ENCODE measurements around the gene PARD3.
"Not testable (repeated sequence)": the region's sequence is repeated elsewhere in the genome, so short reads cannot be mapped to it uniquely, and the experiment has no call there.

Gene PARD3

GRCh38 chr10:34800624-34801023 is 14.5 kb downstream of the PARD3 start:
- FAIRE-seq (no peak), DNase-seq (ENCODE audit: low spot score) (no peak)

GRCh38 chr10:34798654-34799053 is 16.4 kb downstream of the PARD3 start:
- FAIRE-seq: no peak
- DNase-seq (ENCODE audit: low spot score): no peak

GRCh38 chr10:34797155-34797554 is 17.9 kb downstream of the PARD3 start:
- DNase-seq (ENCODE audit: low spot score) (no peak), FAIRE-seq (no peak)

- DNase-seq (ENCODE audit: low spot score): no peak
- no peak for FAIRE-seq
Measured at GRCh38 chr10:34796133-34796532, 19.0 kb downstream of the PARD3 start.

GRCh38 chr10:34795334-34795733 is 19.8 kb downstream of the PARD3 start:
- no peak for DNase-seq (ENCODE audit: low spot score)
- no peak for FAIRE-seq

- DNase-seq (ENCODE audit: low spot score) (no peak), FAIRE-seq (no peak)
Measured at GRCh38 chr10:34794835-34795234, 20.3 kb downstream of the PARD3 start.

GRCh38 chr10:34793581-34793980 is 21.5 kb downstream of the PARD3 start:
- not testable (repeated sequence) for DNase-seq (ENCODE audit: low spot score); FAIRE-seq

- DNase-seq (ENCODE audit: low spot score) (no peak), FAIRE-seq (no peak)
Measured at GRCh38 chr10:34792881-34793280, 22.2 kb downstream of the PARD3 start.

- FAIRE-seq (no peak), DNase-seq (ENCODE audit: low spot score) (no peak)
Measured at GRCh38 chr10:34791947-34792346, 23.1 kb downstream of the PARD3 start.

GRCh38 chr10:34791228-34791627 is 23.9 kb downstream of the PARD3 start:
- DNase-seq (ENCODE audit: low spot score) (no peak), FAIRE-seq (no peak)

- peak; percentile 82 for DNase-seq (ENCODE audit: low spot score)
- peak; percentile 98 for FAIRE-seq
Measured at GRCh38 chr10:34789966-34790506, 25.1 kb downstream of the PARD3 start.

GRCh38 chr10:34786464-34786863 is 28.6 kb downstream of the PARD3 start:
- DNase-seq (ENCODE audit: low spot score): no peak
- FAIRE-seq: no peak

- FAIRE-seq: no peak
- no peak for DNase-seq (ENCODE audit: low spot score)
Measured at GRCh38 chr10:34781711-34782110, 33.4 kb downstream of the PARD3 start.

GRCh38 chr10:34780818-34781380 is 34.2 kb downstream of the PARD3 start:
- FAIRE-seq (peak; percentile 35), DNase-seq (ENCODE audit: low spot score) (peak; percentile 35)

GRCh38 chr10:34778237-34778636 is 36.9 kb downstream of the PARD3 start:
- DNase-seq (ENCODE audit: low spot score) (no peak), FAIRE-seq (no peak)

- DNase-seq (ENCODE audit: low spot score): no peak
Measured at GRCh38 chr10:34776090-34776690, 38.9 kb downstream of the PARD3 start.

GRCh38 chr10:34775044-34775637 is 40.0 kb downstream of the PARD3 start:
- no peak for DNase-seq (ENCODE audit: low spot score)
- FAIRE-seq: no peak

More at GRCh38 chr10:34776090-34776690, 38.9 kb downstream of the PARD3 start:
- FAIRE-seq: no peak

- FAIRE-seq (no peak), DNase-seq (ENCODE audit: low spot score) (no peak)
Measured at GRCh38 chr10:34773636-34774630, 41.2 kb downstream of the PARD3 start.

GRCh38 chr10:34771525-34771924 is 43.6 kb downstream of the PARD3 start:
- FAIRE-seq (no peak), DNase-seq (ENCODE audit: low spot score) (no peak)

- DNase-seq (ENCODE audit: low spot score): no peak
- FAIRE-seq: no peak
Measured at GRCh38 chr10:34771106-34771505, 44.0 kb downstream of the PARD3 start.

- FAIRE-seq (no peak), DNase-seq (ENCODE audit: low spot score) (no peak)
Measured at GRCh38 chr10:34769899-34770298, 45.2 kb downstream of the PARD3 start.

GRCh38 chr10:34768972-34769330 is 46.1 kb downstream of the PARD3 start:
- no peak for FAIRE-seq

More at GRCh38 chr10:34768972-34769330, 46.1 kb downstream of the PARD3 start:
- DNase-seq (ENCODE audit: low spot score): no peak

Data from RCC 7860 (cell line).